ENCODE results near the gene CPNE7.

DNA sequence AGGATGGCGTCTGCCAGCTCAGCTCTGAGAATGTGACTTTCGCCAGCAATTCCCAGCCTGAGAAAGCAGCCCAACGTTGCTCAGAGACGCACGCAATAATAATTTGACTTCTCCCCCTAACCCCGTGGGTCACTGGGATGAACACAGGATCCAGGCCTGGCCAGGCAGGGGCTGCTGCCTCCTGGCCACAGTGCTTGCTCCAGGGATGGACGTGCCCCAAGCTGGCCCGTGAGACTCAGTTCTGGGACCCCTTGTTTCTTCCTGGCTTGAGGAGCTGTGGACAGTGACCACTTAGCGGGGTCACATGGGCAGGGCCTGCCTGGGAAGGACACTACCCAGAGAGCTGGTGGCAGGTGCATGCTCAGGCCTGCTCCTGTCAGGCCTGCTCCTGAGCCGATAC is 24.3 kb downstream of the CPNE7 start:
- TF ChIP-seq, protein P1, sequence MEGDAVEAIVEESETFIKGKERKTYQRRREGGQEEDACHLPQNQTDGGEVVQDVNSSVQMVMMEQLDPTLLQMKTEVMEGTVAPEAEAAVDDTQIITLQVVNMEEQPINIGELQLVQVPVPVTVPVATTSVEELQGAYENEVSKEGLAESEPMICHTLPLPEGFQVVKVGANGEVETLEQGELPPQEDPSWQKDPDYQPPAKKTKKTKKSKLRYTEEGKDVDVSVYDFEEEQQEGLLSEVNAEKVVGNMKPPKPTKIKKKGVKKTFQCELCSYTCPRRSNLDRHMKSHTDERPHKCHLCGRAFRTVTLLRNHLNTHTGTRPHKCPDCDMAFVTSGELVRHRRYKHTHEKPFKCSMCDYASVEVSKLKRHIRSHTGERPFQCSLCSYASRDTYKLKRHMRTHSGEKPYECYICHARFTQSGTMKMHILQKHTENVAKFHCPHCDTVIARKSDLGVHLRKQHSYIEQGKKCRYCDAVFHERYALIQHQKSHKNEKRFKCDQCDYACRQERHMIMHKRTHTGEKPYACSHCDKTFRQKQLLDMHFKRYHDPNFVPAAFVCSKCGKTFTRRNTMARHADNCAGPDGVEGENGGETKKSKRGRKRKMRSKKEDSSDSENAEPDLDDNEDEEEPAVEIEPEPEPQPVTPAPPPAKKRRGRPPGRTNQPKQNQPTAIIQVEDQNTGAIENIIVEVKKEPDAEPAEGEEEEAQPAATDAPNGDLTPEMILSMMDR (conservative IDR thresholded peaks at IDR 0.05; ENCODE audit: low read length), result no peak
- no peak for TF ChIP-seq EZH2phosphoT487 (IDR thresholded peaks at IDR 0.05; ENCODE audit: borderline replicate concordance)
